ENCODE results near the gene BPIFB6. TPM values are rescaled to one million over a fixed set of nuclear protein-coding genes. Genes with fewer than 3 reads are reported as not detected.

The BPIFB6 gene
- total RNA-seq, 2 experiments from 2014 or later, result not detected

DNA sequence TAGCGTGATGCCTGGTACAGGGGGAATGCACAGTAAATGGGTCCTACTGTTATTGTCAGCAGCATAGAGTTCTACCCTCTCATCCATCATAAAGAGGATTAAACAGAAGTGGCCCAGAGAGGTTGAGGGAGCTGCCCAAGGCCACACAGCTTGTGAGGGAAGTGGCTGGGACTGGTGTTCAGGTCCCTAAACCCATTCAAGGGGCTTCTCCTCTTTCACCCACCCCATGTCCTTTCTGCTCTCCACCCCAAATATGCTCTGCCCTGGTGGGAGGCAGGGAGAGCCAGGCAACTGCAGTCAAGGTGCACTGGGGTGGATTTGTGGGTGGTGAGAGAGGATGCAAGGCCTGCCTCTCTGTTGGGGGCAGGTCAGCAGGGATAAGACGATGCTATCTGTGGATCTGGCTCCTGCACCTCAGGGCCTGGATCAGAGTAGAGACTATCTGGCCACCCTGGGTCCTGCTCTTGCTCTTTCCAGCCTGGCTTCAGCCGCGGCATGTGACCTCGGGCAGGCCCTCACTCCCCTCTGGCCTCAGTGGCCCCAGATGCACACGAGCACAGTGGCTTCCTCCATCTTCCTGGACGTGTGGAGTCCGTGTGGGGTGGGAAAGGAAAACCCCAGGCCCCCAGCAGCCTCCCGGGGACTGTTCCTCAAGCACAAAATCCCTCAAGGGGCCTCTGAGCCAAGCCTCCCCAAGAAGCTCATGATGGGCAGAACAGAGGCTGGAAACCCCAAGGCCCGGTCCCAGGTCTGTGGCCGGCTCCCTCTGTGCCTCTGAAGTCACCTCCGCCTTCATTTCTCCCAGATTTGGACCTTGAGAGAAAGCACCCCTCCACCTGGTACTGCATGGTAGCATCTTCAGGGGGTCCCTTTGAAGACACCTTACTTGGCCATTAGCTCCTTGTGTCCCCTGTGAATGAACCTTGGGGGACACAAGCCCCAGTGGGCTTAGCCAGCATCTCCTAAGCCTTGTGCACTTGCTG, 3.4 kb upstream of the BPIFB6 start:
- DNase-seq (no peak), ATAC-seq (no peak)
- Mint-ChIP-seq H3K27me3 (ENCODE audit: low read depth) (no peaks in the 10 kb centered on the region), H3K27ac (no peak overlapping the region), H3K9me3 (ENCODE audit: insufficient read depth) (no peaks in the 10 kb centered on the region), H3K4me3 (no peak overlapping the region), H3K36me3 (ENCODE audit: low read depth) (no peaks in the 10 kb centered on the region), H3K4me1 (ENCODE audit: low read depth) (no peaks in the 10 kb centered on the region)
- ChIA-PET CTCF (no interaction called here), POLR2A (no interaction called here)

DNA sequence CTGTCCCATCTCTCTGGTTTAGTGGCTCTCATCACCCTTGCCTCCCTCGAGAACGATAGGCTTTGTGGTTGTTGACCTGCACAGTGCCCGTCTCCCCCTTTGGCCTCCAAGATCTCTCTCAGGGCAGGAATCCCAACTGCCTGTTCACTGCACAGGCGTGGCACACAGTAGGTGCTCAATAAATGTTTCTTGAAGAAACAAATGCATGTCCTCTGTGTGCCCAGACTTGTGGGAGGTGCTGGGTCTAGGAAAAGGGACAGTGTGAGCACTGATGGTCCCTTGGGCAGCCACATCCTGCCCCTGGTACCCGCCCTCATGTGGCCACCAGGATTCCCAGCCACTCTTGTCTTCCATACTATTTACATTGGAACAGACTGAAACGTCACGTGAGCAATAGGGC, 2.6 kb upstream of the BPIFB6 start:
- DNase-seq (no peak), ATAC-seq (no peak)
- Mint-ChIP-seq H3K27ac (no peak overlapping the region), H3K9me3 (ENCODE audit: insufficient read depth) (no peaks in the 10 kb centered on the region), H3K4me1 (ENCODE audit: low read depth) (no peaks in the 10 kb centered on the region), H3K27me3 (ENCODE audit: low read depth) (no peaks in the 10 kb centered on the region), H3K36me3 (ENCODE audit: low read depth) (no peaks in the 10 kb centered on the region), H3K4me3 (no peak overlapping the region)
- CTCF ChIA-PET, result no interaction called here
- POLR2A ChIA-PET, result no interaction called here

DNA sequence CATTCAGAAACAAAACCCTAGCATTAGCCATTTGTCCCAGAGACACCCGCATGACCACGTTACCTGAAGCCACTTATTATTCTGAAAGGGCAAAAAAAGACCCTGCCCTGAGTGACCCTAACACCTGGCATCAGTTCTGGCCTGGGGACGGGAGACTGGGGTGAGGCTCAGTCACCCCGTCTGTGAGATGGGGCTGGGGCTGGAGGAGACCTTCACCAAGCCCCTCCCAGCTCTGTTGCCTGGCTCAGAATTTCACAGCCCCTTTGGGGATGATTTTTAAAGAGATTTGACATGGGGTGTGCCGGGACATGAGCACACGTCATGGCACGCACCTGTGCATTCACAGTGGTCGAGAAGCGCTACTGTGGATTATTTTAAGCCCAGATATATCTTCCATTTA, 1.4 kb upstream of the BPIFB6 start:
- H3K27ac Mint-ChIP-seq, result no peak overlapping the region
- DNase-seq (no peak), ATAC-seq (no peak)
- ChIA-PET POLR2A (no interaction called here), CTCF (no interaction called here)
- no peak overlapping the region for H3K4me3 Mint-ChIP-seq
- no peaks in the 10 kb centered on the region for H3K27me3 Mint-ChIP-seq (ENCODE audit: low read depth)
- no peaks in the 10 kb centered on the region for H3K9me3 Mint-ChIP-seq (ENCODE audit: insufficient read depth)
- H3K4me1 Mint-ChIP-seq (ENCODE audit: low read depth), result no peaks in the 10 kb centered on the region
- no peaks in the 10 kb centered on the region for H3K36me3 Mint-ChIP-seq (ENCODE audit: low read depth)

DNA sequence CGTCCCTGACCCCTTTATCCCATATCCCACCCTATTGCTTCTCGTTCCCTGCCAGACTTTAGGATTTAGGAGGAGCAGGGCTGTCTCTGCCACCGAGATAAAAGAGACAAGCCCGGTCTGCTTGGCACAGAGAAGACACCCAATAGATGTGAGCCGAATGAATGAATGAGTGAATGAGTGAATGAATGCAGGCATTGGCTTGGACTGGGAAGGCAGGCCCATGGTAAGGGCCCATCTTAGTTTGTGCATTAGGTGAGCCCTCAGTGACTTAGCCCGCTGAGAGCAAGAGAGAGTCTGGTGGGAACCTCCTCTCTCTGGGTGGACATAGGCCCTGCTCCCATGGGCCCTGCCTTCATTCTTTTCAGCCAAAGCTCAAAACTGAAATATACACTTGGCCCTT, 879 bp upstream of the BPIFB6 start:
- DNase-seq, result no peak
- no peak overlapping the region for H3K27ac Mint-ChIP-seq
- no peaks in the 10 kb centered on the region for H3K4me1 Mint-ChIP-seq (ENCODE audit: low read depth)
- CTCF ChIA-PET, result no interaction called here
- ATAC-seq, result no peak
- POLR2A ChIA-PET, result no interaction called here
- H3K9me3 Mint-ChIP-seq (ENCODE audit: insufficient read depth), result no peaks in the 10 kb centered on the region
- H3K36me3 Mint-ChIP-seq (ENCODE audit: low read depth), result no peaks in the 10 kb centered on the region
- H3K4me3 Mint-ChIP-seq, result no peak overlapping the region
- no peaks in the 10 kb centered on the region for H3K27me3 Mint-ChIP-seq (ENCODE audit: low read depth)

DNA sequence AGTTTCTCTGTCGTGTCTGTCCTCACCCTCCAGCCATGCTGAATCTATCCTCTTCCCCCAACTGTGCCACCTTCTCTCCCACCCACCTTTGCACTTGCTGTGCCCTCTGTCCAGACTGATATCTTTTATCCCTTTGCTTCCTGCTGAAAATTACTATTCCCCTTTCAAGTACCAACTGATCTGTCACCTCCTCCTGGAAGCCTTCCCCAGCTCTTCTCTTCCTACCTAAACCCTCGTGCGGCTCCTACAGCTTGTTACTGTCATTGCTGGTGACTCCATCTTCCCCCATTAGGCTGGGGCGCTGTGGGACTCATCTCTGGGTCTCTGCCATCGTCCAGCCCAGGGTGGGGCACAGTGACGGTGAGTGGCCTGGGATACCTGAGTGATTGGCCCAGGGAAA, 1.1 kb downstream of the BPIFB6 start:
- no peaks in the 10 kb centered on the region for H3K27me3 Mint-ChIP-seq (ENCODE audit: low read depth)
- H3K36me3 Mint-ChIP-seq (ENCODE audit: low read depth), result no peaks in the 10 kb centered on the region
- DNase-seq (no peak), ATAC-seq (no peak)
- ChIA-PET CTCF (interaction anchor here (0.8 to 1.5 kb wide), 2 partner anchors 44 to 96 kb away, joined by 3 to 4 read pairs; no protein-coding TSS in a partner anchor), POLR2A (no interaction called here)
- no peaks in the 10 kb centered on the region for H3K9me3 Mint-ChIP-seq (ENCODE audit: insufficient read depth)
- H3K4me3 Mint-ChIP-seq, result no peak overlapping the region
- no peak overlapping the region for H3K27ac Mint-ChIP-seq
- no peaks in the 10 kb centered on the region for H3K4me1 Mint-ChIP-seq (ENCODE audit: low read depth)

DNA sequence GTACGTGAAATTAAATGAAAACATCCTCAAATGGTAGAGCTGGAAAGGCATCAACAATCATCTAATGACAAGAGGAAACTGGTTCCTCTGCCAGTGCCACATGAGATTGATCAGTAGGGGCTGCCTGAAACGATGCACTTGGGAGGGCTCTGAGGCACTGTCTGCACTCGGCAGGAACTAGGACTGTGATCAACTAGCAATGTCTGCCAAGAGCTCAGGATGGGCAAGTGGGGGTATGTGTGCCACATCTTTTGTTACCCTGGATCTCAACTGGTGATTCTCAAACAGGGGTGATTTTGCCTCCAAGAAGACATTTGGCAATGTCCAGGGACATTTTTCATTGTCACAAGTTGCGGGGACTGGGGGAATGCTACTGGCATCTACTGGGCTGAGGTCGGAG, 1.9 kb downstream of the BPIFB6 start:
- ChIA-PET CTCF (interaction anchor here (0.8 kb wide), 1 partner anchor 43 kb away, joined by 4 read pairs; no protein-coding TSS in a partner anchor), POLR2A (no interaction called here)
- Mint-ChIP-seq H3K4me3 (no peak overlapping the region), H3K9me3 (ENCODE audit: insufficient read depth) (no peaks in the 10 kb centered on the region), H3K36me3 (ENCODE audit: low read depth) (no peaks in the 10 kb centered on the region), H3K4me1 (ENCODE audit: low read depth) (no peaks in the 10 kb centered on the region), H3K27ac (no peak overlapping the region), H3K27me3 (ENCODE audit: low read depth) (peaks cover 7% of the 10 kb centered on the region)
- no peak for ATAC-seq
- no peak for DNase-seq

DNA sequence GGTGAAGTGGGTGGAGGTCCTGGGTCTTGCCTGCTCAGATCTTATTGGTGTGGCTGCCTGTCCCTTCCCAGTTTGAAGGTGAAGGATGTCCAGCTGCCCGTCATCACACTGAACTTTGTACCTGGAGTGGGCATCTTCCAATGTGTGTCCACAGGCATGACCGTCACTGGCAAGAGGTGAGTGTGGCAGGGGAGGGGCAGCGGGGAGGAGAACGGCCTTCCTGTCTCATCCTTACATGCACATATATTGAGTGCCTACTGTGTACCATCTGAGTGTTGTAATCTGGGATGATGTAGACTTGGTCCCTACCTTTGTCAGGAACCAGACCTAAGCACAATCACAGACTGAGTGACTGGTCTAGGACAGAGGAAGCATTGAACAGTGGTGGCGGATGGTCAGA, 2.7 kb downstream of the BPIFB6 start:
- H3K36me3 Mint-ChIP-seq (ENCODE audit: low read depth), result no peaks in the 10 kb centered on the region
- no peak for DNase-seq
- no peak for ATAC-seq
- ChIA-PET CTCF (interaction anchor here (0.6 kb wide), 1 partner anchor 214 kb away, joined by 4 read pairs; the partner anchor contains the start of gene MAPRE1), POLR2A (no interaction called here)
- H3K4me3 Mint-ChIP-seq, result no peak overlapping the region
- H3K27me3 Mint-ChIP-seq (ENCODE audit: low read depth), result peaks cover 7% of the 10 kb centered on the region
- no peaks in the 10 kb centered on the region for H3K4me1 Mint-ChIP-seq (ENCODE audit: low read depth)
- H3K27ac Mint-ChIP-seq, result no peak overlapping the region
- no peaks in the 10 kb centered on the region for H3K9me3 Mint-ChIP-seq (ENCODE audit: insufficient read depth)

DNA sequence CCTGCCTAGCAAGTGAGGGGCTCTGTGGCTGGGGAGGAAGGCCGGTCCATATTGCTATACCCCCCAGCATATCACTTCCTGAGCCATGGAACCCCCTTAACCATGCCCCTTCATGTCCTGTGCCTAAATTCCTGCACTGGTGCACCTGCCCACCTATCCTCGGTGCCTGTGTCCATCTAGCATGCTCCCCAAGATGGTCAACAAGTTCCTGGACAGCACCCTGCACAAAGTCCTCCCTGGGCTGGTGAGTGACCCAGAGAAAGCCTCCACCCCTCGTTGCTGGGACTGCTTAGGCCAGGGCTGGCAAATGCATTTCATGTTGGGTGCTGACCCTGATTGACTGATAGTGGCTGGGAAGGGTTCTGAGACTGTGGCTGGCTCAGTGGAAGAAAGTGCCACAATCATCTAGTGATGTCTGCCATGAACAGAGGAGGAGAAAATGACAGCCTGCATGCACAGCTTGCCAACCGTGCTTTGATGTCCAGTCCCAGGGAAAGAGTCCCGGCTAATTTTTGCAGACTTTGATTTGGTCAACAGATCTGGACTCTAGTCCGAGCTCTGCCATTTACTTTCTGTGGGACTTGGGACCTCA, 3.5 kb downstream of the BPIFB6 start:
- H3K27ac Mint-ChIP-seq, result no peak overlapping the region
- POLR2A ChIA-PET, result no interaction called here

DNA sequence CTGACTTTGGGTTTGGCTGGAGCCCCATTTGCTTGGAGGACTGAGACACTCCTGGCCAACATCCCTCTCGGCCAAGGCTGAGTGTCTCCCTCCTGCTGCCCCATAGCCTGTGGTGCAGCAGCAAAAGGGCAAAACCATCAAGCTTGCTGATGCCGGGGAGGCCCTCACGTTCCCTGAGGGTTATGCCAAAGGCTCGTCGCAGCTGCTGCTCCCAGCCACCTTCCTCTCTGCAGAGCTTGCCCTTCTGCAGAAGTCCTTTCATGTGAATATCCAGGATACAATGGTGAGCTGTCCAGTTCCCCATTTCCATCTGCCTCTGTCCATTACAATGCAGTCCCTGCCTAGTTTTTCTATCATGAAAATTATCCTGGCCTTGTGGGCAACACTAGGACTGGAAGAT, 6.0 kb downstream of the BPIFB6 start:
- ATAC-seq (no peak), DNase-seq (no peak)
- no peaks in the 10 kb centered on the region for H3K9me3 Mint-ChIP-seq (ENCODE audit: insufficient read depth)
- H3K4me1 Mint-ChIP-seq (ENCODE audit: low read depth), result no peaks in the 10 kb centered on the region
- CTCF ChIA-PET, result no interaction called here
- H3K27ac Mint-ChIP-seq, result no peak overlapping the region
- H3K27me3 Mint-ChIP-seq (ENCODE audit: low read depth), result peaks cover 7% of the 10 kb centered on the region
- POLR2A ChIA-PET, result no interaction called here
- no peak overlapping the region for H3K4me3 Mint-ChIP-seq
- H3K36me3 Mint-ChIP-seq (ENCODE audit: low read depth), result no peaks in the 10 kb centered on the region

More for the DNA sequence above, 3.5 kb downstream of the BPIFB6 start:
- CTCF ChIA-PET, result interaction anchor here (1.5 kb wide), 1 partner anchor 89 kb away, joined by 3 read pairs; no protein-coding TSS in a partner anchor
- Mint-ChIP-seq H3K9me3 (ENCODE audit: insufficient read depth) (no peaks in the 10 kb centered on the region), H3K4me3 (no peak overlapping the region), H3K36me3 (ENCODE audit: low read depth) (no peaks in the 10 kb centered on the region), H3K27me3 (ENCODE audit: low read depth) (peaks cover 7% of the 10 kb centered on the region), H3K4me1 (ENCODE audit: low read depth) (no peaks in the 10 kb centered on the region)
- ATAC-seq (no peak), DNase-seq (no peak)

DNA sequence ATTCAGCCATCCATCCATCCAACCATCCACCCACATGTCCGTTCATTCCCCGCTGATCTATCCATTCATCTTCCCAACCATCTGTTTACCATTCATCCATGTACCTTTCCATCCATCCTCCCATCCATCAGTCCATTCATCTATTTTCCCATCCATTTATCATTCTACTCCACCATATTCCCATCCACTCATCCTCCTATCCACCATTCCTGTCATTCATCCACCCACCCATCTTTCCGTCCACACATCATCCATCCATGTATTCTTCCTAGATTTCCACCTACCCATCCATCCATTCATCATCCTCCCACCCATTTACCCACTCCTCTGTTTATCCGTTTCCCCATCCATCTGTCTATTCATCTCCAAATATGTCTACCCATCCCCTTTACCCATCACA, 6.8 kb downstream of the BPIFB6 start:
- ChIA-PET CTCF (no interaction called here), POLR2A (no interaction called here)
- Mint-ChIP-seq H3K27me3 (ENCODE audit: low read depth) (peaks cover 7% of the 10 kb centered on the region), H3K4me3 (no peak overlapping the region), H3K36me3 (ENCODE audit: low read depth) (no peaks in the 10 kb centered on the region), H3K27ac (no peak overlapping the region), H3K9me3 (ENCODE audit: insufficient read depth) (no peaks in the 10 kb centered on the region), H3K4me1 (ENCODE audit: low read depth) (no peaks in the 10 kb centered on the region)
- DNase-seq (no peak), ATAC-seq (no peak)

DNA sequence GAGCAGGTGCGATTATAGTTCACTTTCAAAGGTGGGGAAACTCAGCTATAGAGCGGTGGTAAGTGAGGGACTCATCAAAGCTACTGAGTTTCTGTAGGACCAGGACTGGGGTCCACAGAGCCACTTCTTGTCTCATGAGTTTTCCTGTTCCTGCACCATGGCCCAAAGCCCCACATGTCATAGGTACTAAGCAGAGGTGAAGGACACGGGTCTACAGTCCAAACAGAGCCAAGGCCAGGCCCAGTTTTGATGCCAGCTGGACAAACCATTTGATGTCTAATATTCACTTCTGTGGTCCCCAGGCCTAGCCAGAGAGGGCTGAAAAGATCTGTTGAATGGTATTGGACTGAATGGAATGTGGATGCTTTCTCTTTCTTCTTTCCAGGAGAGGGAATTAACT, 11.0 kb downstream of the BPIFB6 start:
- CTCF ChIA-PET, result no interaction called here
- ATAC-seq, result no peak
- DNase-seq, result no peak
- Mint-ChIP-seq H3K27ac (no peak overlapping the region), H3K9me3 (ENCODE audit: insufficient read depth) (peaks cover 15% of the 10 kb centered on the region), H3K36me3 (ENCODE audit: low read depth) (no peaks in the 10 kb centered on the region), H3K27me3 (ENCODE audit: low read depth) (peaks cover 7% of the 10 kb centered on the region), H3K4me3 (no peak overlapping the region), H3K4me1 (ENCODE audit: low read depth) (no peaks in the 10 kb centered on the region)
- POLR2A ChIA-PET, result interaction anchor here (0.8 kb wide), 1 partner anchor 11 kb away, joined by 3 read pairs; the partner anchor contains the start of gene BPIFB6

DNA sequence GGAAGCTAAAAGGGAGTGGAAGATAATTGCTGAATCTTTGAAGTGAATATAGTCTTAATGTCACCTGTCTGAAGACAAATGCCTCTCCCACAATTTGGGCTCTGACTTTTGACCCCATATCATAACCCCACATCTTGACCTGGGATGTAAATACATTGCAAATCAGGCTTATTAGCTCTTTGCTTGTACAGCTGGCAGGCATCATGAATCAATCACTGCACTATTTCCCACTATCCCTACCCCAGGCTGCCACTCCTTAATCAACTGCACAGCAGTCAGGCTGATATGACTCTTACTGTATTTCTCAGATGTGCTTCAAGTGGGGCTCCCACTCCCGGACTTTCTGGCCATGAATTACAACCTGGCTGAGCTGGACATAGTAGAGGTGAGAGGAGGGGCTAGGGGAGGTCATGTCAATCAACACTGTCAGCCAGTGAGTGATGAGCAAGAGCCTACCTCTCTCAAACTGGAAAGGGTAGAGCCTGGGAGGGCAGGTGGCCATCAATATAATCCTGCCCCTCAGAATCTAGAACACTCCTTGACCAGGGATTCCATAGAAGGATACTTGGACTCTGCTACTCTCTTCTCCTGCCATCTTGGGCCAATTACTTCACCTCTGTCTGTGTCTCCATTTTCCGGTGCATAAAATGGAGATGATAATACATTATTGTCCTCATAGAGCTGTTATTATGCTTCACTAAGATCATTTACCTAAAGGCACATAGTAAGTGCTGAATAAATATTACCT, 11.7 kb downstream of the BPIFB6 start:
- DNase-seq, result no peak
- POLR2A ChIA-PET, result no interaction called here
- Mint-ChIP-seq H3K4me3 (no peak overlapping the region), H3K27me3 (ENCODE audit: low read depth) (peaks cover 2% of the 10 kb centered on the region), H3K27ac (no peak overlapping the region), H3K36me3 (ENCODE audit: low read depth) (no peaks in the 10 kb centered on the region), H3K4me1 (ENCODE audit: low read depth) (no peaks in the 10 kb centered on the region), H3K9me3 (ENCODE audit: insufficient read depth) (peaks cover 15% of the 10 kb centered on the region)
- CTCF ChIA-PET, result no interaction called here
- no peak for ATAC-seq

All from activated CD8-positive, alpha-beta T cell treated with anti-CD3 and anti-CD28 coated beads, Interleukin-2, amount 10 ng/mL, durations not matched to agents 7 days and 5 days (primary cell).